PFSK-1 (cell line): ENCODE results near the gene METTL26.

Source experiments
- FOXP2 ChIP-seq: optimal IDR thresholded peaks from 2 replicates; pipeline ENCODE3; 2011; ENCODE audit warnings: borderline replicate concordance, control low read depth, inconsistent platforms; ENCODE audit not compliant: insufficient read depth; ENCODE audit errors: extremely low read length, extremely low read depth
- POLR2AphosphoS5 ChIP-seq: IDR thresholded peaks from 2 replicates; pipeline ENCODE4 v1.6.1; 2012; ENCODE audit warnings: low read depth, mild to moderate bottlenecking, control low read depth, low read length, moderate library complexity
- SIN3A ChIP-seq: IDR thresholded peaks from 2 replicates; pipeline ENCODE4 v1.6.1; 2012; ENCODE audit warnings: mild to moderate bottlenecking, low read length, moderate library complexity, borderline replicate concordance; ENCODE audit not compliant: insufficient read depth
- TAF1 ChIP-seq: IDR thresholded peaks from 2 replicates; pipeline ENCODE4 v1.6.1; 2012; ENCODE audit warnings: low read length, control low read depth, borderline replicate concordance; ENCODE audit not compliant: insufficient read depth
- TF ChIP-seq, protein P1 (sequence below), 2 experiments: IDR thresholded peaks; 2 replicates each; pipeline versions ENCODE4 v1.6.1 to v1.8.0; 2011 to 2012; ENCODE audit warnings: low read depth in 2 of 2, low read length in 2 of 2, control low read depth in 1 of 2, inconsistent platforms in 1 of 2, mild to moderate bottlenecking in 1 of 2, moderate library complexity in 1 of 2; ENCODE audit not compliant: insufficient read depth in 1 of 2

The METTL26 gene

DNA sequence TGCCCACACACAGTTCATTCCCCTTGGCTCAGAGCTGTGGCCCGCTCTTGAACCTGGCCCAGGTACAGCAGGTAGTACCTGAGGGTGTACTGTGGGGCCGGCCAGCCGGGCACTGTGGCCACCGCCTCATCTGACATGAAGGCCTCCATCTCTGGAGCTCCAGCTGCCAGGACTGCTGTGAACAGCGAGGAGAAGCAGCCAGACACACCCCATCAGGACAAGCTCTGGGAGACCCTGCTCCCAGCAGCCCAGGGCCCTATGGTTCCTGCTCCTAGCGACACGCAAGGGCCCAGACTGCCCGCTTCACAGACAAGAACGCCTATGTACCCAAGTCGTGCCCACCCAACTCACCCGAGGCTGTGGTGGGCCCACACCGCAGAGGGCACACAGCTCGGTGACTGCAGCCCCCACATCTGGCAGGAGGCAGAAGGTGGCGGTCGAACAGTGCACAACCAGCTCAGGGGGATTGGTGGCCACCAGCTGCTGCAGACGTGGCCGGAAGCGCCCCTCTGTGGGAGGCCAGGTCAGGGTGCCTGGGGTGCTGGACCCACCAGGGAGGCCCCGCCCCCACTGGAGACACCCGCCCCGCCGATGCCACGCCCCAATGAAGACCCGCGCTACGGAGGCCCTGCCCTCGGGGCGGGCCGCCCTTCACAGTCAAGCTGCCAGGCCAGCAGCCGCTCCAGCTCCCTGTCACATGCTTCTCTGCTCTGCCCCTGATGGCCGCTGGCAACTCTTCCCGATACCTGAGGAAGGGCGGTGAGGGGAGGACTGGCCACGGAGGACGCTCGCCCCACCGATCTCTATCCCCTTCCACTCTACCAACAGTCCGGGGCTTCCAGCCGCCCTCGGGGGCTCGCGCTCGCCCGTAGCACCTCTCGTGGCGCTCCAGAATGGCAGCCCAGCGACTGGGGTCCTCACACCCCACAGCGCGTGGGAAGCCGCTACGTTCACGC lies 43.0 kb upstream of the METTL26 start:
- TF ChIP-seq SIN3A (no peak), TAF1 (no peak), POLR2AphosphoS5 (no peak; the same call in 1 of the 2 replicates), FOXP2 (no peak)
- TF ChIP-seq, protein P1, sequence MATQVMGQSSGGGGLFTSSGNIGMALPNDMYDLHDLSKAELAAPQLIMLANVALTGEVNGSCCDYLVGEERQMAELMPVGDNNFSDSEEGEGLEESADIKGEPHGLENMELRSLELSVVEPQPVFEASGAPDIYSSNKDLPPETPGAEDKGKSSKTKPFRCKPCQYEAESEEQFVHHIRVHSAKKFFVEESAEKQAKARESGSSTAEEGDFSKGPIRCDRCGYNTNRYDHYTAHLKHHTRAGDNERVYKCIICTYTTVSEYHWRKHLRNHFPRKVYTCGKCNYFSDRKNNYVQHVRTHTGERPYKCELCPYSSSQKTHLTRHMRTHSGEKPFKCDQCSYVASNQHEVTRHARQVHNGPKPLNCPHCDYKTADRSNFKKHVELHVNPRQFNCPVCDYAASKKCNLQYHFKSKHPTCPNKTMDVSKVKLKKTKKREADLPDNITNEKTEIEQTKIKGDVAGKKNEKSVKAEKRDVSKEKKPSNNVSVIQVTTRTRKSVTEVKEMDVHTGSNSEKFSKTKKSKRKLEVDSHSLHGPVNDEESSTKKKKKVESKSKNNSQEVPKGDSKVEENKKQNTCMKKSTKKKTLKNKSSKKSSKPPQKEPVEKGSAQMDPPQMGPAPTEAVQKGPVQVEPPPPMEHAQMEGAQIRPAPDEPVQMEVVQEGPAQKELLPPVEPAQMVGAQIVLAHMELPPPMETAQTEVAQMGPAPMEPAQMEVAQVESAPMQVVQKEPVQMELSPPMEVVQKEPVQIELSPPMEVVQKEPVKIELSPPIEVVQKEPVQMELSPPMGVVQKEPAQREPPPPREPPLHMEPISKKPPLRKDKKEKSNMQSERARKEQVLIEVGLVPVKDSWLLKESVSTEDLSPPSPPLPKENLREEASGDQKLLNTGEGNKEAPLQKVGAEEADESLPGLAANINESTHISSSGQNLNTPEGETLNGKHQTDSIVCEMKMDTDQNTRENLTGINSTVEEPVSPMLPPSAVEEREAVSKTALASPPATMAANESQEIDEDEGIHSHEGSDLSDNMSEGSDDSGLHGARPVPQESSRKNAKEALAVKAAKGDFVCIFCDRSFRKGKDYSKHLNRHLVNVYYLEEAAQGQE (IDR thresholded peaks at IDR 0.05; ENCODE audit: insufficient read depth in 1 of 2, low read depth in 2 of 2, low read length in 2 of 2): no peak

DNA sequence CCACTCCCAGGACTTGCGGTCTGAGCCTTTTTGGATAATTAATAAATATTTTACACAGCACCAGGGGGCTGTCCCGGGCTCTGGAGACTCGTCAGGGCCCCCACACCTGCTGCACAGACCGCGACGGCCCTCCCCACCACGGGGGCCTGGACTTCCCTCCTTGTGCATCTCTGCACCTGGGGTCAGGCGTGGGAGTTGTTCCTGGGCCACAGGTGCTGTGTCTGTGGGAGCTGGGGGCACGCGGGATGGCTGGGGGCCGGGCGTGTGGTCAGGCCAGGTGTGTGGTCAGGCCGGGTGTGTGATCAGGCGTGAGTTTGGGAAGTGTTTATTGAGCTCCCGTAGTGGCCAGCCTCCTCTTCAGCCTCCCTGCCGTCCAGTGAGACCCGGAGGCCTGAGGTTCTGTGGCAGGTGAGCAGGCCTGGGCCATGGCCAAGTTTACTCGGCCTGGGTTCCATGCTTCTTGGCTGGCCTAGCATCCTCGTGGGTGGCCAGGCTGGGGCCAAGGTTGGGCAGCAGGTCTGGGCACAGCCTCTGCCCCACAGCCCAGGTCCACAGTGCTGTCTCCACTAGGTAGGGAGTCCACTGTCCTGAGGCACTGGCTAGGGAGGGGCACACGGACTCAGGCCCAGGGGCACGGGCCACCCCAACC lies 42.2 kb upstream of the METTL26 start:
- TF ChIP-seq, protein P1 (IDR thresholded peaks at IDR 0.05; ENCODE audit: insufficient read depth in 1 of 2, low read depth in 2 of 2, low read length in 2 of 2): no peak
- no peak for TF ChIP-seq FOXP2
- no peak for TF ChIP-seq POLR2AphosphoS5
- no peak for TF ChIP-seq TAF1
- TF ChIP-seq SIN3A: no peak

DNA sequence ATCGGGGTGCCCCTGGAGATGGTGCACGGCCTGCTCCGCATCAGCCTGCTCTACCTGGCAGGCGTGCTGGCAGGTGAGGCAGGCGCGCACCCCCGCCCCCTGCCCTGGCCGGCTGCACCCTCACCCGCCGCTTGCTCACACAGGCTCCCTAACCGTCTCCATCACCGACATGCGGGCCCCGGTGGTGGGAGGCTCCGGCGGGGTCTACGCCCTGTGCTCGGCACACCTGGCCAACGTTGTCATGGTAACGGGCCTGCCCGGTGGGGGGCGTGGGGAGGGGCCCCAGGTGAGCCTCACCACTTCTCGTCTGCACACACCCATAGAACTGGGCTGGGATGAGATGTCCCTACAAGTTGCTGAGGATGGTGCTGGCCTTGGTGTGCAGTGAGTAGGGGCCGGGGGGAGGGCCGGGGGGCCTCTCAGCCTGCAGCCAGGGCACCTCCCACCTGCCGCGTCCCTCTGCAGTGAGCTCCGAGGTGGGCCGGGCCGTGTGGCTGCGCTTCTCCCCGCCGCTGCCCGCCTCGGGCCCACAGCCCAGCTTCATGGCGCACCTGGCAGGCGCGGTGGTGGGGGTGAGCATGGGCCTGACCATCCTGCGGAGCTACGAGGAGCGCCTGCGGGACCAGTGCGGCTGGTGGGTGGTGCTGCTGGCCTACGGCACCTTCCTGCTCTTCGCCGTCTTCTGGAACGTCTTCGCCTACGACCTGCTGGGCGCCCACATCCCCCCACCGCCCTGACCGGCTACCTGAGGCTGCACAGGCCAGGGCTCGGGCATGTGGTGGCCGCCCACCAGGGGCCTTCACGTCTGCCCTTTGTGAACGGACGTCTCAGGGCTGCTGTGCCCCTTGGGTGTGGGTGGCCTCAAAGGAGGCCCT lies 41.4 kb upstream of the METTL26 start:
- TF ChIP-seq, protein P1 (IDR thresholded peaks at IDR 0.05; ENCODE audit: insufficient read depth in 1 of 2, low read depth in 2 of 2, low read length in 2 of 2): no peak
- no peak for TF ChIP-seq TAF1
- TF ChIP-seq SIN3A: no peak
- TF ChIP-seq POLR2AphosphoS5: no peak
- TF ChIP-seq FOXP2: no peak

DNA sequence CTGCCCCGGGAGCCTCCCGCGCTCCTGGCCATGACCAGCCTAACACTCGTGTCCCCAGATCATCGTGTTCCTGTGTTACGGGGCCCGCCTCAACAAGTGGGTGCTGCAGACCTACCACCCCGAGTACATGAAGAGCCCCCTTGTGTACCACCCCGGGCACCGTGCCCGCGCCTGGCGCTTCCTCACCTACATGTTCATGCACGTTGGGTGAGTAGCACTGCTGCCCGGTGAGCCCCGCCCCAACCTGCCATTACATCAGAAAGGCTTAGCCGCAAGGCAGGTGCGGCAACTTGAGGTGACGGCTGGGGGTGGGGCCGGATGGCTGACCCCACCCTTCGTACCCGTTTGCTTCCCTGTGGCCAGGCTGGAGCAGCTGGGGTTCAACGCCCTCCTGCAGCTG lies 40.8 kb upstream of the METTL26 start:
- no peak for TF ChIP-seq FOXP2
- TF ChIP-seq TAF1: no peak
- no peak for TF ChIP-seq POLR2AphosphoS5
- TF ChIP-seq, protein P1 (IDR thresholded peaks at IDR 0.05; ENCODE audit: insufficient read depth in 1 of 2, low read depth in 2 of 2, low read length in 2 of 2): no peak
- no peak for TF ChIP-seq SIN3A
